HG02973 (cell line): ENCODE data around the gene BRD4.

Experiments used
- ATAC-seq: cut with Tn5 transposase; IDR thresholded peaks from one replicate; pipeline ENCODE4 v1.9.1; 2021; ENCODE audit warnings: moderate library complexity; ENCODE audit not compliant: unreplicated experiment

Gene BRD4

GRCh38 chr19:15250640-15250993 is 81.7 kb downstream of the BRD4 start:
- no peak for ATAC-seq

- no peak for ATAC-seq
Observed at GRCh38 chr19:15249972-15250639, 82.2 kb downstream of the BRD4 start.

GRCh38 chr19:15249528-15249874 is 82.8 kb downstream of the BRD4 start:
- ATAC-seq: no peak

GRCh38 chr19:15248648-15249527 is 83.5 kb downstream of the BRD4 start:
- ATAC-seq: no peak

- ATAC-seq: no peak
Observed at GRCh38 chr19:15248106-15248505, 84.2 kb downstream of the BRD4 start.

GRCh38 chr19:15247107-15248014 is 85.0 kb downstream of the BRD4 start:
- ATAC-seq: no peak

GRCh38 chr19:15246198-15246481 is 86.2 kb downstream of the BRD4 start:
- ATAC-seq: no peak

GRCh38 chr19:15245370-15246197 is 86.8 kb downstream of the BRD4 start:
- no peak for ATAC-seq

GRCh38 chr19:15244808-15245207 is 87.5 kb downstream of the BRD4 start:
- ATAC-seq: no peak

- no peak for ATAC-seq
Observed at GRCh38 chr19:15244106-15244803, 88.1 kb downstream of the BRD4 start.

- ATAC-seq: no peak
Observed at GRCh38 chr19:15243236-15243957, 88.9 kb downstream of the BRD4 start.

GRCh38 chr19:15241259-15241910 is 91.0 kb downstream of the BRD4 start:
- no peak for ATAC-seq

- ATAC-seq: no peak
Observed at GRCh38 chr19:15240515-15240914, 91.8 kb downstream of the BRD4 start.

GRCh38 chr19:15239337-15239949 is 92.9 kb downstream of the BRD4 start:
- no peak for ATAC-seq

- no peak for ATAC-seq
Observed at GRCh38 chr19:15238639-15239155, 93.6 kb downstream of the BRD4 start.

- no peak for ATAC-seq
Observed at GRCh38 chr19:15237759-15238638, 94.3 kb downstream of the BRD4 start.

- ATAC-seq: no peak
Observed at GRCh38 chr19:15236886-15237285, 95.5 kb downstream of the BRD4 start.
